ENCODE data around the gene PLK3.

Gene PLK3

GRCh38 chr1:44776730-44777068 lies 23.5 kb upstream of the PLK3 start:
- H3K27ac ChIP-seq = peak overlapping the region; percentile 95 to 99
- DNase-seq (ENCODE audit: low spot score) = no peak
- TF ChIP-seq CTCF (IDR thresholded peaks at IDR 0.05) = no peak
- H3K4me3 ChIP-seq = peak overlapping the region; percentile 93

- H3K4me3 ChIP-seq = peak overlapping the region; percentile 93
- no peak for DNase-seq (ENCODE audit: low spot score)
- TF ChIP-seq CTCF (IDR thresholded peaks at IDR 0.05) = no peak
- H3K27ac ChIP-seq = no peak overlapping the region
Observed at GRCh38 chr1:44777547-44777946, 22.6 kb upstream of the PLK3 start.

- TF ChIP-seq CTCF (IDR thresholded peaks at IDR 0.05) = no peak
- Histone ChIP-seq H3K4me3 (no peak overlapping the region), H3K27ac (no peak overlapping the region)
- no peak for DNase-seq (ENCODE audit: low spot score)
Observed at GRCh38 chr1:44777969-44778635, 22.1 kb upstream of the PLK3 start.

- H3K4me3 ChIP-seq = no peak overlapping the region
- no peak overlapping the region for H3K27ac ChIP-seq
- TF ChIP-seq CTCF (IDR thresholded peaks at IDR 0.05) = no peak
- no peak for DNase-seq (ENCODE audit: low spot score)
Observed at GRCh38 chr1:44778705-44779576, 21.2 kb upstream of the PLK3 start.

- H3K4me3 ChIP-seq = no peak overlapping the region
- no peak for DNase-seq (ENCODE audit: low spot score)
- TF ChIP-seq CTCF (IDR thresholded peaks at IDR 0.05) = no peak
- no peak overlapping the region for H3K27ac ChIP-seq
Observed at GRCh38 chr1:44780583-44781121, 19.5 kb upstream of the PLK3 start.

- peak overlapping the region; percentile 69 for H3K4me3 ChIP-seq
- no peak for TF ChIP-seq CTCF (IDR thresholded peaks at IDR 0.05)
- peak overlapping the region; percentile 7 to 26 for H3K27ac ChIP-seq
- no peak for DNase-seq (ENCODE audit: low spot score)
Observed at GRCh38 chr1:44783697-44784093, 16.5 kb upstream of the PLK3 start.
